IMR-90 (cell line): ENCODE results near the gene REPIN1. TPM values are rescaled to one million over a fixed set of nuclear protein-coding genes. Genes with fewer than 3 reads are reported as not detected.

Experiments used
- ATAC-seq: fragments of 200-7000 bp; cut with Tn5 transposase; 2 replicates; pipeline ENCODE4 v1.9.1; 2020; ENCODE audit warnings: low read depth, mild to moderate bottlenecking, moderate library complexity
- BruUV-seq: library from RNA; stranded (reverse); fragments of 400-500 nt; replicated peaks from 2 replicates; lab custom pipeline; 2021; lab: Mats Ljungman, UMichigan
- CTCF ChIA-PET: fragments of 300-600 bp; formaldehyde crosslinking; extraction: SDS; loops from one replicate; lab custom pipeline; 2021; ENCODE audit warnings: antibody characterized with exemption; lab: Yijun Ruan, JAX
- POLR2A ChIA-PET: fragments of 300-600 bp; sonication (Branson Sonifier 250); formaldehyde crosslinking; loops from one replicate; lab custom pipeline; 2022; ENCODE audit warnings: antibody characterized with exemption; ENCODE audit not compliant: unreplicated experiment; lab: Charles Lee
- DNase-seq: peaks from one replicate; pipeline ENCODE4 v3.0.0; 2013
- H2AFZ ChIP-seq: replicated peaks from 2 replicates; pipeline ENCODE3; 2013; ENCODE audit warnings: low read length, mild to moderate bottlenecking; ENCODE audit not compliant: poor library complexity
- H2AK5ac ChIP-seq: 2 replicates; pipeline ENCODE4 v1.6.1; 2013; ENCODE audit warnings: low read depth, low read length, inconsistent platforms
- H2AK9ac ChIP-seq: replicated peaks from 2 replicates; pipeline ENCODE3; 2013; ENCODE audit warnings: mild to moderate bottlenecking, low read depth, low read length, moderate library complexity; ENCODE audit not compliant: poor library complexity
- H2BK120ac ChIP-seq: 2 replicates; pipeline ENCODE4 v1.6.1; 2013; ENCODE audit warnings: low read depth, low read length, inconsistent platforms
- H2BK15ac ChIP-seq: 3 replicates; pipeline ENCODE4 v1.6.1; 2013; ENCODE audit warnings: low read depth, low read length, inconsistent platforms
- H2BK20ac ChIP-seq: 2 replicates; pipeline ENCODE4 v1.6.1; 2013; ENCODE audit warnings: low read depth, mild to moderate bottlenecking, inconsistent platforms, low read length, moderate library complexity
- H2BK5ac ChIP-seq: 2 replicates; pipeline ENCODE4 v1.6.1; 2013; ENCODE audit warnings: mild to moderate bottlenecking, low read depth, low read length, inconsistent platforms; ENCODE audit not compliant: poor library complexity, severe bottlenecking
- H3K14ac ChIP-seq: replicated peaks from 2 replicates; pipeline ENCODE4 v1.6.1; 2013; ENCODE audit warnings: low read depth, low read length, inconsistent platforms
- H3K18ac ChIP-seq: 2 replicates; pipeline ENCODE4 v1.6.1; 2013; ENCODE audit warnings: low read depth, low read length, control low read depth
- H3K23ac ChIP-seq: 2 replicates; pipeline ENCODE4 v1.6.1; 2013; ENCODE audit warnings: low read depth, low read length, inconsistent platforms
- H3K27ac ChIP-seq: 2 replicates; pipeline ENCODE4 v1.5.1; 2013; ENCODE audit warnings: mild to moderate bottlenecking, control low read depth, low read length; ENCODE audit not compliant: insufficient read depth
- H3K27me3 ChIP-seq: 2 replicates; pipeline ENCODE4 v1.6.1; 2013; ENCODE audit warnings: low read length; ENCODE audit not compliant: control insufficient read depth, insufficient read depth
- H3K36me3 ChIP-seq: 2 replicates; pipeline ENCODE4 v1.6.1; 2013; ENCODE audit warnings: low read length, mixed read lengths; ENCODE audit not compliant: control insufficient read depth, insufficient read depth
- H3K4ac ChIP-seq: 2 replicates; pipeline ENCODE4 v1.6.1; 2013; ENCODE audit warnings: low read depth, low read length, inconsistent platforms
- H3K4me1 ChIP-seq: 2 replicates; pipeline ENCODE4 v1.6.1; 2013; ENCODE audit warnings: low read length, mixed read lengths; ENCODE audit not compliant: control insufficient read depth, insufficient read depth
- H3K4me2 ChIP-seq: 2 replicates; pipeline ENCODE4 v1.6.1; 2013; ENCODE audit warnings: low read depth, mild to moderate bottlenecking, control low read depth, low read length, moderate library complexity
- H3K4me3 ChIP-seq: 2 replicates; pipeline ENCODE4 v1.5.1; 2013; ENCODE audit warnings: low read depth, mild to moderate bottlenecking, control low read depth, low read length, moderate library complexity; ENCODE audit not compliant: insufficient read depth
- H3K56ac ChIP-seq: 2 replicates; pipeline ENCODE4 v1.6.1; 2013; ENCODE audit warnings: low read length, inconsistent platforms; ENCODE audit not compliant: insufficient read depth; ENCODE audit errors: extremely low read depth
- H3K79me1 ChIP-seq, 2 experiments: 2 replicates each; pipeline ENCODE4 v1.6.1; 2013; ENCODE audit warnings: low read length in 2 of 2, inconsistent platforms in 1 of 2, low read depth in 1 of 2
- H3K9ac ChIP-seq: 2 replicates; pipeline ENCODE4 v1.6.1; 2013; ENCODE audit warnings: low read depth, low read length, control low read depth
- H3K9me1 ChIP-seq: 2 replicates; pipeline ENCODE4 v1.6.1; 2013; ENCODE audit warnings: low read length, inconsistent platforms; ENCODE audit not compliant: insufficient read depth
- H3K9me3 ChIP-seq: 2 replicates; pipeline ENCODE4 v1.6.1; 2013; ENCODE audit warnings: low read length; ENCODE audit not compliant: control insufficient read depth, insufficient read depth
- H4K20me1 ChIP-seq: 2 replicates; pipeline ENCODE4 v1.6.1; 2013; ENCODE audit warnings: low read length, inconsistent platforms; ENCODE audit not compliant: insufficient read depth
- H4K5ac ChIP-seq: 2 replicates; pipeline ENCODE4 v1.6.1; 2013; ENCODE audit warnings: mild to moderate bottlenecking, low read depth, low read length, control low read depth
- H4K8ac ChIP-seq, 2 experiments: 2 replicates each; pipeline ENCODE4 v1.6.1; 2013; ENCODE audit warnings: low read depth in 2 of 2, low read length in 2 of 2, control low read depth in 1 of 2, inconsistent platforms in 1 of 2
- H4K91ac ChIP-seq: 2 replicates; pipeline ENCODE4 v1.6.1; 2013; ENCODE audit warnings: low read depth, low read length, inconsistent platforms; ENCODE audit not compliant: insufficient read depth
- BHLHE40 ChIP-seq: fragments of 150-350 bp; IDR thresholded peaks from 2 replicates; pipeline ENCODE4 v1.6.1; 2016; ENCODE audit warnings: mild to moderate bottlenecking, low read depth, low read length
- CHD1 ChIP-seq: IDR thresholded peaks from 2 replicates; pipeline ENCODE4 v1.6.1; 2012; ENCODE audit warnings: low read depth, low read length, improper control_type of control experiment
- MAFK ChIP-seq: IDR thresholded peaks from 2 replicates; pipeline ENCODE4 v1.6.1; 2012; ENCODE audit warnings: low read depth, low read length, improper control_type of control experiment
- MAZ ChIP-seq: IDR thresholded peaks from 2 replicates; pipeline ENCODE4 v1.6.1; 2012; ENCODE audit warnings: low read depth, mild to moderate bottlenecking, low read length, improper control_type of control experiment, moderate library complexity, borderline replicate concordance
- POLR2A ChIP-seq: IDR thresholded peaks from 2 replicates; pipeline ENCODE4 v1.6.1; 2012; ENCODE audit warnings: mild to moderate bottlenecking, low read depth, low read length
- SMC3 ChIP-seq: fragments of 150-350 bp; IDR thresholded peaks from 2 replicates; pipeline ENCODE4 v1.6.1; 2016; ENCODE audit warnings: low read depth, mild to moderate bottlenecking, antibody characterized with exemption, low read length, moderate library complexity
- WGBS, 2 experiments: methylation state at CpG; one replicate each; pipeline versions ENCODE4 v1.1.5 to v1.1.7; 2013; ENCODE audit warnings: missing lambda C conversion rate in 2 of 2; ENCODE audit not compliant: insufficient read length in 1 of 2; ENCODE audit errors: extremely low coverage in 2 of 2; 5-methylcytosine and 5-hydroxymethylcytosine counted together
- dilution Hi-C: fragments of 300-500 bp; cut with HindIII; formaldehyde crosslinking; loops from one replicate; pipeline ENCODE4 v1.14.3; 2018; ENCODE audit warnings: low sequenced_read_pairs; ENCODE audit not compliant: unreplicated experiment
- in situ Hi-C: fragments of 300-500 bp; cut with MboI; formaldehyde crosslinking; loops from 3 replicates; pipeline ENCODE4 v1.14.3; 2019; ENCODE audit warnings: low sequenced_read_pairs, inconsistent platforms, mixed read lengths
- intact Hi-C: fragments of 100-400 bp; cut with micrococcal nuclease; formaldehyde crosslinking; loops from 2 replicates; pipeline ENCODE4 v1.10.0; 2022
- polyA plus RNA-seq, 3 experiments: library from polyadenylated mRNA; depleted of rRNA; stranded (reverse); fragments of >200 nt; gene quantifications; 2 replicates each; pipeline ENCODE4 v1.2.3, GENCODE V29; 2012; ENCODE audit warnings: low replicate concordance in 1 of 3
- total RNA-seq: library from RNA; depleted of rRNA; stranded (reverse); fragments of >200 nt; gene quantifications from 2 replicates; pipeline ENCODE4 v1.2.3, GENCODE V29; 2012
- TF ChIP-seq, protein P1 (sequence below): conservative IDR thresholded peaks from 2 replicates; pipeline ENCODE4 v1.5.1; 2012; ENCODE audit warnings: mild to moderate bottlenecking, low read depth, low read length, improper control_type of control experiment
- TF ChIP-seq, protein P2 (sequence below): fragments of 150-350 bp; IDR thresholded peaks from 2 replicates; pipeline ENCODE4 v1.6.1; 2017; ENCODE audit warnings: mild to moderate bottlenecking, antibody characterized with exemption, low read length, low read depth
- TF ChIP-seq, protein P3 (sequence below): fragments of 150-350 bp; IDR thresholded peaks from 2 replicates; pipeline ENCODE4 v1.6.1; 2016; ENCODE audit warnings: low read depth, mild to moderate bottlenecking, low read length, moderate library complexity, borderline replicate concordance

Gene REPIN1
- total and polyA plus RNA-seq, 2 of the 4 experiments (the other 2 are of a cell fraction), result 19.4 to 50.6 TPM

DNA sequence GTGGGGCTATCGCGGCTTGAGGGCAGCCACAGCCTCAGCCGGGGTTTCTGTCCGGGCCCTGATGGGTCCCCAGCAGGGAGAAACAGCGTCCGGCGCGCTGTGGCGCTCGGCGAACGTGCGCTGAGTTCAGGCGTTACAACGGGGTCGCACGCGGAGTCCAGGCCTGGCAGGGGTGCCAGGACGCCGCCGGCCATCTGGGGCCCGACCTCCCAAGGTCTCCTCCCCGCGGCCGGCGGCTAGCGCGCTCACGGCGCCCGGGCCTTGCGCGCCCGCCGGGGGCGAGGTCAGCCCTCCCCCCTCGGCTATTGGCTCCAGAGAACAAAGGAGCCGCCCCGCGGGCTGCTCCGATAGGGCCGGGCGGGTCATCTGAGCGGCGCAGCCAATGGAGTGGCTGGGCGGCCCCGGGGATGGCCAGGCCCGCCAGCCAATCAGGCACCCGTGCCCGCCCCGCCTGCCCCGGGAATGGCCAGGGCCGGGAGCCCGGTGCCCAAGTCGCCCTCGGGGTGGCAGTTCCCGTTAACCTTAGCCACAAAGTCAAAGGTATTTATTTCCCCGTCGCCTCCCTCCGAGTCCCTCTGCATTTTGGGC, 10.3 kb downstream of the REPIN1 start, which contains the start of gene ZNF775 (continued):
- TF ChIP-seq CHD1, result no peak

DNA sequence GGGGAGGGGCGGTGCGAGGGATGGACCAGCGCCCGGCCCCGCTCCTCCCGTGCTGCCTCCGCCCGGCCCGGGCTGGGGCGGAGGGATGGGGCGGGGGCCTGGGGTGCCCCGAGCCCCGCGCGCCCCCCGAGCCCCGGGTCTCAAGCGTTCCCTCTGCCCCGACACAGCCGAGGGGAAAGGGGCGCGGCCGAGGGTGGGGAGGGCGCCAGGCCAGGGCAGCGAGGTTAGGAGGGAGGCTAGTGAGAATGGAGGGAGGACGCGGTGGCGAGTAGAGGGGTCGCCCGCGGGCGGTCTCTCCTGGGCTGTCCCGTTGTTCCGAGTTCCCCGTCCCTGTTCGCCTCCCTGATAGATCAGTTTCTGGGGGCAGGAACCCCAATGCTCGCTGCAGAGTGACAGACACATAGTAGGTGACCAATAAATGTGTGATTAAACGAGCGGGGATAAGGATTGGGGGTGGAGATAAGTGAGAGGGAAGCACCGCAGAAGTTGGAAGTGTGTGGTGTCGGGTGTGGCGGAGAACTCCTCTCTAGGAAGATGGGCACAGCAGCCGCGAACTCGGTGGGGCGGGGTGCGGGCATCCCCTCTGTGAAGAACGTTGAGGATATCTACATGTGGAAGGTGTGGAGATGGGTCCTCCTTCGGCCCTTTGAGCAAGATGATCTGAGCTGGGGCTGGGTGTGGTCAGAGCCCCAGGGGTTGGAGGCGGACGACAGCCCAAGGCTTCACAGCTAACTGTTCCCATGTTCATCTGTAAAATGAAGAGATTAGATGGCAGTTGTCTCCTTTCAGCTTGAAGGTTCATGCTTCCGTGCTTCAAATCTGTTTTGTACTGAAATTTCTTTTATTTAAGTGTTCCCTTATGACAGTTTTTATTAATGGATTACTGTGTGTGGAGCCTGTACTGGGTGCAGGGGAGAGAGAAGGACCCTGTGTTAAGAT, 11.1 kb downstream of the REPIN1 start:
- Histone ChIP-seq H3K56ac (peak overlapping the region; percentile 86), H2AK9ac (peak overlapping the region; percentile 94), H4K20me1 (peaks cover 7% of the 10 kb centered on the region; the same call in 1 of the 2 replicates), H2BK5ac (peak overlapping the region; percentile 48), H3K4ac (peak overlapping the region; percentile 90), H2BK20ac (no peak overlapping the region), H2BK120ac (peak overlapping the region; percentile 32), H3K4me2 (peak overlapping the region; percentile 94), H4K91ac (peak overlapping the region; percentile 91), H3K9me1 (peaks cover 16% of the 10 kb centered on the region; the same call in 1 of the 2 replicates), H4K5ac (peak overlapping the region; percentile 79), H2AK5ac (peak overlapping the region; percentile 85), H2AFZ (peak overlapping the region; percentile 94), H4K8ac (peak overlapping the region; percentile 34 to 93), H3K27me3 (no peaks in the 10 kb centered on the region), H3K27ac (peak overlapping the region; percentile 77), H3K4me3 (peak overlapping the region; percentile 93), H2BK15ac (no peak overlapping the region), H3K36me3 (no peaks in the 10 kb centered on the region), H3K9ac (peak overlapping the region; percentile 96), H3K14ac (peak overlapping the region; percentile 83), H3K4me1 (peaks cover 10% of the 10 kb centered on the region), H3K9me3 (no peaks in the 10 kb centered on the region), H3K18ac (peak overlapping the region; percentile 71), H3K79me1 (peaks cover 19 to 48% of the 10 kb centered on the region in 2 experiments), H3K23ac (peak overlapping the region; percentile 87)
- CTCF ChIA-PET, result interaction anchor here (0.5 kb wide), 1 partner anchor 898 kb away, joined by 4 read pairs; no protein-coding TSS in a partner anchor
- DNase-seq (no peak), ATAC-seq (peak; percentile 13)
- intact Hi-C loops (loop anchor here (2.0 kb wide), 1 partner anchor 41 kb away; no protein-coding TSS in a partner anchor), in situ Hi-C loops (no loop called here), dilution Hi-C loops (no loop called here)
- BruUV-seq, result no TSS peak
- WGBS, 2 experiments, result 0% methylated on average over 15 of the region's 52 CpGs; no CpG with 5 or more reads in 1 of the 2 experiments
- POLR2A ChIA-PET, result no interaction called here
- TF ChIP-seq SMC3, result no peak
- TF ChIP-seq POLR2A, result no peak
- TF ChIP-seq, protein P1, sequence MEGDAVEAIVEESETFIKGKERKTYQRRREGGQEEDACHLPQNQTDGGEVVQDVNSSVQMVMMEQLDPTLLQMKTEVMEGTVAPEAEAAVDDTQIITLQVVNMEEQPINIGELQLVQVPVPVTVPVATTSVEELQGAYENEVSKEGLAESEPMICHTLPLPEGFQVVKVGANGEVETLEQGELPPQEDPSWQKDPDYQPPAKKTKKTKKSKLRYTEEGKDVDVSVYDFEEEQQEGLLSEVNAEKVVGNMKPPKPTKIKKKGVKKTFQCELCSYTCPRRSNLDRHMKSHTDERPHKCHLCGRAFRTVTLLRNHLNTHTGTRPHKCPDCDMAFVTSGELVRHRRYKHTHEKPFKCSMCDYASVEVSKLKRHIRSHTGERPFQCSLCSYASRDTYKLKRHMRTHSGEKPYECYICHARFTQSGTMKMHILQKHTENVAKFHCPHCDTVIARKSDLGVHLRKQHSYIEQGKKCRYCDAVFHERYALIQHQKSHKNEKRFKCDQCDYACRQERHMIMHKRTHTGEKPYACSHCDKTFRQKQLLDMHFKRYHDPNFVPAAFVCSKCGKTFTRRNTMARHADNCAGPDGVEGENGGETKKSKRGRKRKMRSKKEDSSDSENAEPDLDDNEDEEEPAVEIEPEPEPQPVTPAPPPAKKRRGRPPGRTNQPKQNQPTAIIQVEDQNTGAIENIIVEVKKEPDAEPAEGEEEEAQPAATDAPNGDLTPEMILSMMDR, result no peak
- no peak for TF ChIP-seq MAZ
- TF ChIP-seq BHLHE40, result no peak
- no peak for TF ChIP-seq MAFK
- TF ChIP-seq, protein P2, sequence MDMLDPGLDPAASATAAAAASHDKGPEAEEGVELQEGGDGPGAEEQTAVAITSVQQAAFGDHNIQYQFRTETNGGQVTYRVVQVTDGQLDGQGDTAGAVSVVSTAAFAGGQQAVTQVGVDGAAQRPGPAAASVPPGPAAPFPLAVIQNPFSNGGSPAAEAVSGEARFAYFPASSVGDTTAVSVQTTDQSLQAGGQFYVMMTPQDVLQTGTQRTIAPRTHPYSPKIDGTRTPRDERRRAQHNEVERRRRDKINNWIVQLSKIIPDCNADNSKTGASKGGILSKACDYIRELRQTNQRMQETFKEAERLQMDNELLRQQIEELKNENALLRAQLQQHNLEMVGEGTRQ, result no peak
- TF ChIP-seq, protein P3, sequence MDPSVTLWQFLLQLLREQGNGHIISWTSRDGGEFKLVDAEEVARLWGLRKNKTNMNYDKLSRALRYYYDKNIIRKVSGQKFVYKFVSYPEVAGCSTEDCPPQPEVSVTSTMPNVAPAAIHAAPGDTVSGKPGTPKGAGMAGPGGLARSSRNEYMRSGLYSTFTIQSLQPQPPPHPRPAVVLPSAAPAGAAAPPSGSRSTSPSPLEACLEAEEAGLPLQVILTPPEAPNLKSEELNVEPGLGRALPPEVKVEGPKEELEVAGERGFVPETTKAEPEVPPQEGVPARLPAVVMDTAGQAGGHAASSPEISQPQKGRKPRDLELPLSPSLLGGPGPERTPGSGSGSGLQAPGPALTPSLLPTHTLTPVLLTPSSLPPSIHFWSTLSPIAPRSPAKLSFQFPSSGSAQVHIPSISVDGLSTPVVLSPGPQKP, result no peak
- TF ChIP-seq CHD1, result no peak
